ENCODE measurements around the gene CARD6. TPM values are rescaled to one million over a fixed set of nuclear protein-coding genes. Genes with fewer than 3 reads are reported as not detected.
"Not testable (repeated sequence)": the region's sequence is repeated elsewhere in the genome, so short reads cannot be mapped to it uniquely, and the experiment has no call there.

The CARD6 gene
- total RNA-seq, 1 donor from 2014 or later = 6.1 TPM

- FAIRE-seq = no peak
- H3K4me3 ChIP-seq (ENCODE audit: low read depth, low read length) = no peak overlapping the region
- TF ChIP-seq CTCF (IDR thresholded peaks at IDR 0.05; ENCODE audit: insufficient read depth, low read length, severe bottlenecking) = no peak
Observed at GRCh38 chr5:40812125-40812524, 29.0 kb upstream of the CARD6 start.

GRCh38 chr5:40813698-40814281, 27.4 kb upstream of the CARD6 start:
- DNase-seq (ENCODE audit: low read depth) (no peak), FAIRE-seq (no peak)
- no peak overlapping the region for H3K4me3 ChIP-seq (ENCODE audit: low read depth, low read length)
- H3K27me3 ChIP-seq (ENCODE audit: control insufficient read depth, insufficient read depth, low read length) = no peaks in the 10 kb centered on the region
- H3K36me3 ChIP-seq (ENCODE audit: control insufficient read depth, insufficient read depth, low read length) = no peaks in the 10 kb centered on the region
- no peak for TF ChIP-seq CTCF (IDR thresholded peaks at IDR 0.05; ENCODE audit: insufficient read depth, low read length, severe bottlenecking)

More at GRCh38 chr5:40812125-40812524, 29.0 kb upstream of the CARD6 start:
- H3K36me3 ChIP-seq (ENCODE audit: control insufficient read depth, insufficient read depth, low read length) = no peaks in the 10 kb centered on the region
- DNase-seq (ENCODE audit: low read depth) = no peak
- H3K27me3 ChIP-seq (ENCODE audit: control insufficient read depth, insufficient read depth, low read length) = no peaks in the 10 kb centered on the region

- Histone ChIP-seq H3K36me3 (ENCODE audit: control insufficient read depth, insufficient read depth, low read length) (peaks cover 10% of the 10 kb centered on the region), H3K4me3 (ENCODE audit: low read depth, low read length) (no peak overlapping the region), H3K27me3 (ENCODE audit: control insufficient read depth, insufficient read depth, low read length) (no peaks in the 10 kb centered on the region)
- FAIRE-seq (no peak), DNase-seq (ENCODE audit: low read depth) (no peak)
- TF ChIP-seq CTCF (IDR thresholded peaks at IDR 0.05; ENCODE audit: insufficient read depth, low read length, severe bottlenecking) = no peak
Observed at GRCh38 chr5:40823459-40823858, 17.7 kb upstream of the CARD6 start.

GRCh38 chr5:40825461-40826043, 15.6 kb upstream of the CARD6 start:
- not testable (repeated sequence) for FAIRE-seq; H3K4me3 ChIP-seq (ENCODE audit: low read depth, low read length); H3K27me3 ChIP-seq (ENCODE audit: control insufficient read depth, insufficient read depth, low read length); DNase-seq (ENCODE audit: low read depth)
- H3K36me3 ChIP-seq (ENCODE audit: control insufficient read depth, insufficient read depth, low read length) = peaks cover 21% of the 10 kb centered on the region

- no peaks in the 10 kb centered on the region for H3K27me3 ChIP-seq (ENCODE audit: control insufficient read depth, insufficient read depth, low read length)
- peaks cover 30% of the 10 kb centered on the region for H3K36me3 ChIP-seq (ENCODE audit: control insufficient read depth, insufficient read depth, low read length)
- H3K4me3 ChIP-seq (ENCODE audit: low read depth, low read length) = no peak overlapping the region
- DNase-seq (ENCODE audit: low read depth) (no peak), FAIRE-seq (no peak)
- TF ChIP-seq CTCF (IDR thresholded peaks at IDR 0.05; ENCODE audit: insufficient read depth, low read length, severe bottlenecking) = no peak
Observed at GRCh38 chr5:40826489-40827187, 14.5 kb upstream of the CARD6 start.

- peaks cover 35% of the 10 kb centered on the region for H3K36me3 ChIP-seq (ENCODE audit: control insufficient read depth, insufficient read depth, low read length)
- TF ChIP-seq CTCF (IDR thresholded peaks at IDR 0.05; ENCODE audit: insufficient read depth, low read length, severe bottlenecking) = no peak
- no peak for FAIRE-seq
- H3K4me3 ChIP-seq (ENCODE audit: low read depth, low read length) = no peak overlapping the region
- H3K27me3 ChIP-seq (ENCODE audit: control insufficient read depth, insufficient read depth, low read length) = no peaks in the 10 kb centered on the region
- DNase-seq (ENCODE audit: low read depth) = no peak
Observed at GRCh38 chr5:40827188-40827977, 13.8 kb upstream of the CARD6 start.
